ENCODE data around the gene CCNJL. TPM values are rescaled to one million over a fixed set of nuclear protein-coding genes. Genes with fewer than 3 reads are reported as not detected.

Gene CCNJL
- total RNA-seq, 1 experiment from 2014 or later, result 7.6 TPM

DNA sequence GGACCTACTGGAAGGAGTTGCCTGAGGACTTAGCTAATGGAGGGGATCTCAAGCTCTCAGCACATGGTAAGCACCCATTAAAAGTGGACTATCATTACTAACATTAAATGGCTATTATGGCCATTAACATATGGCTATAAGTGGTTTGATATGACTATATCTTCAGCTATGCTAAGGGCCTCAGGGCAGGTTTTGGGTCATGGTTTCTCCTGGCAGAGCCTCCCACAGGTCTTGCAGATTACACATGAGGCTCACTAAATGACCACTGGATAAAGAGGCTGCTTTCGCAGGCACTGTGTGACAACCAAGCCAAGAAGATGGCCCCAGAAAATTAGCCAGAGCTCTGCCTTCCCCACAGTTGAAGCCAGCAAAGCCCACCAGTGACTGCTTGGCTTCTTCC is 15.4 kb downstream of the CCNJL start:
- POLR2A ChIA-PET (ENCODE audit: low non-redundant PET), result no interaction called here
- H3K36me3 ChIP-seq (ENCODE audit: insufficient read depth, low read length, poor library complexity, severe bottlenecking), result no peaks in the 10 kb centered on the region
- no peak overlapping the region for H3K4me3 ChIP-seq (ENCODE audit: low read depth, low read length, poor library complexity, severe bottlenecking)
- TF ChIP-seq, protein P1, sequence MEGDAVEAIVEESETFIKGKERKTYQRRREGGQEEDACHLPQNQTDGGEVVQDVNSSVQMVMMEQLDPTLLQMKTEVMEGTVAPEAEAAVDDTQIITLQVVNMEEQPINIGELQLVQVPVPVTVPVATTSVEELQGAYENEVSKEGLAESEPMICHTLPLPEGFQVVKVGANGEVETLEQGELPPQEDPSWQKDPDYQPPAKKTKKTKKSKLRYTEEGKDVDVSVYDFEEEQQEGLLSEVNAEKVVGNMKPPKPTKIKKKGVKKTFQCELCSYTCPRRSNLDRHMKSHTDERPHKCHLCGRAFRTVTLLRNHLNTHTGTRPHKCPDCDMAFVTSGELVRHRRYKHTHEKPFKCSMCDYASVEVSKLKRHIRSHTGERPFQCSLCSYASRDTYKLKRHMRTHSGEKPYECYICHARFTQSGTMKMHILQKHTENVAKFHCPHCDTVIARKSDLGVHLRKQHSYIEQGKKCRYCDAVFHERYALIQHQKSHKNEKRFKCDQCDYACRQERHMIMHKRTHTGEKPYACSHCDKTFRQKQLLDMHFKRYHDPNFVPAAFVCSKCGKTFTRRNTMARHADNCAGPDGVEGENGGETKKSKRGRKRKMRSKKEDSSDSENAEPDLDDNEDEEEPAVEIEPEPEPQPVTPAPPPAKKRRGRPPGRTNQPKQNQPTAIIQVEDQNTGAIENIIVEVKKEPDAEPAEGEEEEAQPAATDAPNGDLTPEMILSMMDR (conservative IDR thresholded peaks at IDR 0.05; ENCODE audit: low read depth, low read length), result no peak
- no peak for TF ChIP-seq EZH2 (IDR thresholded peaks at IDR 0.05; ENCODE audit: borderline replicate concordance, low read depth, low read length, poor library complexity, severe bottlenecking)
- no peaks in the 10 kb centered on the region for H3K27me3 ChIP-seq (replicated peaks; ENCODE audit: insufficient read depth, low read depth, low read length, poor library complexity)
- H3K9me3 ChIP-seq (ENCODE audit: low read depth, low read length, poor library complexity, severe bottlenecking), result no peaks in the 10 kb centered on the region
- DNase-seq (ENCODE audit: low spot score), result no peak
- no peaks in the 10 kb centered on the region for H3K4me1 ChIP-seq (ENCODE audit: insufficient read depth, low read length, poor library complexity, severe bottlenecking)
- no peak overlapping the region for H3K27ac ChIP-seq (ENCODE audit: low read depth, low read length, poor library complexity, severe bottlenecking)
- CTCF ChIA-PET, result no interaction called here
- intact Hi-C loops (cut with micrococcal nuclease; ENCODE audit: unreplicated experiment), result no loop called here
- no TSS peak for BruUV-seq (replicated peaks)

DNA sequence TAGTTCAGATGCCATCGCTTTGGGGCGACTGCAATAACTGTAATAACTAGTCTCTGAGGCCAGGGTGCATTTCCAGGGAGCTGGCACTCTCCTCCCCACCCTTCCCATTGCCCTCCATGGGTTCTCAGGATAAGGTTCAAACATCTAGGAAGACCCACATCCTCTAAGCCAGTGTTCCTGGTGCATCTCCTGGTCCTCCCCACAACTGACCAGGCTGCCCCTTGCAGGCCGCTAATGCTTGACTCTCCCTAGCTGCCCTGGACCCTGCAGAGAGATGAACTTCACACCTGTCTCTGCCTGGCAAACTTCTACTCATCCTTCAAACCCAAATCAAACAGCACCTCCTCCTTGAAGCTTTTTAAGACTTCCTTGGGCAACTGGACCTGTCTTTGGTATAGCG is 15.9 kb downstream of the CCNJL start:
- H3K36me3 ChIP-seq (ENCODE audit: insufficient read depth, low read length, poor library complexity, severe bottlenecking), result no peaks in the 10 kb centered on the region
- H3K27me3 ChIP-seq (replicated peaks; ENCODE audit: insufficient read depth, low read depth, low read length, poor library complexity), result no peaks in the 10 kb centered on the region
- POLR2A ChIA-PET (ENCODE audit: low non-redundant PET), result no interaction called here
- H3K4me1 ChIP-seq (ENCODE audit: insufficient read depth, low read length, poor library complexity, severe bottlenecking), result no peaks in the 10 kb centered on the region
- H3K27ac ChIP-seq (ENCODE audit: low read depth, low read length, poor library complexity, severe bottlenecking), result no peak overlapping the region
- TF ChIP-seq EZH2 (IDR thresholded peaks at IDR 0.05; ENCODE audit: borderline replicate concordance, low read depth, low read length, poor library complexity, severe bottlenecking), result no peak
- TF ChIP-seq, protein P1 (conservative IDR thresholded peaks at IDR 0.05; ENCODE audit: low read depth, low read length), result no peak
- H3K4me3 ChIP-seq (ENCODE audit: low read depth, low read length, poor library complexity, severe bottlenecking), result no peak overlapping the region
- no peak for DNase-seq (ENCODE audit: low spot score)
- H3K9me3 ChIP-seq (ENCODE audit: low read depth, low read length, poor library complexity, severe bottlenecking), result no peaks in the 10 kb centered on the region
- BruUV-seq (replicated peaks), result no TSS peak
- intact Hi-C loops (cut with micrococcal nuclease; ENCODE audit: unreplicated experiment), result no loop called here
- CTCF ChIA-PET, result no interaction called here

DNA sequence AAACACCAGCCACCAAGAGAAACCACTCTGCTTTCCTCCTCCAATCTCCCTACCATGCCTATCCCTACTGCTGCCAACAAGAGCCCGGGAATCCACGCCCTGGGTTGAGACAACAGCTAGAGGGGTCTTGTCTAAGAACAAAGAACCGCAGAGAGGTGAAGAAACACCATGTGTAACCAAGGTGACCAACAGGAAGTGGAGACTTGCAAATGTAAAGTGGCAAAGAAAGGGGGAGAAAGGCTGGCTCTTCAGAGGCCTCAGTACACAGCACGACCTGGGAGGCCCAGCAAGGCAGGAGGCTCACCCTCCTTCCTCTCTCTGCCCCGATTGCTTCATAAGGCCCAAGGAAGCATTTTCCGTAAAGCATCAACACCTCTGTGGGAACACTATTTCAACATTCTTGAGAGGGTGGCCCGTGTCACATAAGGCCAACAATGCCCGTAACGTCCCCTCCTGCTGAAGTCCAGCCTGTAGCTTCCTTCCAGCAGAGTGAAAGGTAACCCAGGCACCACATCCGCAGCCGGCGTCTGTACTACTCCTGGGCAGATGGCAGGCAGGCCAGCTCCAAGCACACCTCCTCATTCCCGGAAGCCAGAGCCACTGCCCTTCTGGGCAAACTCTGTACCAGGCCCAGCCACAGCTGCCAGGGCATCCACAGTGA is 18.3 kb downstream of the CCNJL start:
- no peaks in the 10 kb centered on the region for H3K36me3 ChIP-seq (ENCODE audit: insufficient read depth, low read length, poor library complexity, severe bottlenecking)
- H3K27ac ChIP-seq (ENCODE audit: low read depth, low read length, poor library complexity, severe bottlenecking), result no peak overlapping the region
- CTCF ChIA-PET, result no interaction called here
- H3K9me3 ChIP-seq (ENCODE audit: low read depth, low read length, poor library complexity, severe bottlenecking), result no peaks in the 10 kb centered on the region
- no peak overlapping the region for H3K4me3 ChIP-seq (ENCODE audit: low read depth, low read length, poor library complexity, severe bottlenecking)
- TF ChIP-seq EZH2 (IDR thresholded peaks at IDR 0.05; ENCODE audit: borderline replicate concordance, low read depth, low read length, poor library complexity, severe bottlenecking), result no peak
- TF ChIP-seq, protein P1 (conservative IDR thresholded peaks at IDR 0.05; ENCODE audit: low read depth, low read length), result no peak
- POLR2A ChIA-PET (ENCODE audit: low non-redundant PET), result no interaction called here
- no peak for DNase-seq (ENCODE audit: low spot score)
- BruUV-seq (replicated peaks), result no TSS peak
- H3K27me3 ChIP-seq (replicated peaks; ENCODE audit: insufficient read depth, low read depth, low read length, poor library complexity), result no peaks in the 10 kb centered on the region
- H3K4me1 ChIP-seq (ENCODE audit: insufficient read depth, low read length, poor library complexity, severe bottlenecking), result no peaks in the 10 kb centered on the region
- intact Hi-C loops (cut with micrococcal nuclease; ENCODE audit: unreplicated experiment), result no loop called here
